OCI-LY7 (cell line): Measurements from ENCODE around the gene ARHGEF38. TPM values are rescaled to one million over a fixed set of nuclear protein-coding genes. Genes with fewer than 3 reads are reported as not detected.

Source experiments
- BruUV-seq: library from RNA; stranded (reverse); fragments of 400-500 nt; replicated peaks from 2 replicates; lab custom pipeline; 2021; lab: Mats Ljungman, UMichigan
- CTCF ChIA-PET: fragments of 300-600 bp; sonication (Branson Sonifier 250); formaldehyde crosslinking; loops from one replicate; lab custom pipeline; 2022; ENCODE audit warnings: antibody characterized with exemption; ENCODE audit not compliant: unreplicated experiment; lab: Charles Lee
- POLR2A ChIA-PET: fragments of 300-600 bp; sonication (Branson Sonifier 250); formaldehyde crosslinking; loops from one replicate; lab custom pipeline; 2022; ENCODE audit warnings: antibody characterized with exemption; lab: Charles Lee
- DNase-seq: peaks from one replicate; pipeline ENCODE4 v3.0.0-alpha.2; 2015; ENCODE audit warnings: low spot score
- H2AFZ ChIP-seq: fragments of 200-600 bp; sonication (generic), shearing (Covaris generic); 2 replicates; pipeline ENCODE4 v1.6.1; 2014; ENCODE audit warnings: mild to moderate bottlenecking, antibody characterized with exemption, low read length, moderate library complexity
- H3K27ac ChIP-seq: fragments of 200-600 bp; sonication (generic); 2 replicates; pipeline ENCODE4 v1.5.1; 2014; ENCODE audit warnings: mixed run types, low read depth, mild to moderate bottlenecking, moderate library complexity, low read length, inconsistent platforms; ENCODE audit not compliant: poor library complexity, severe bottlenecking
- H3K36me3 ChIP-seq: fragments of 200-600 bp; sonication (generic); 2 replicates; pipeline ENCODE4 v1.6.1; 2014; ENCODE audit warnings: mild to moderate bottlenecking, antibody characterized with exemption, low read length, moderate library complexity, mixed read lengths; ENCODE audit not compliant: insufficient read depth
- H3K4me1 ChIP-seq: fragments of 200-600 bp; sonication (generic); 2 replicates; pipeline ENCODE4 v1.5.1; 2014; ENCODE audit warnings: mild to moderate bottlenecking, low read length; ENCODE audit not compliant: insufficient read depth, poor library complexity, severe bottlenecking
- H3K4me2 ChIP-seq: fragments of 200-600 bp; sonication (generic); 2 replicates; pipeline ENCODE4 v1.6.1; 2014; ENCODE audit warnings: mild to moderate bottlenecking, low read length
- H3K4me3 ChIP-seq: fragments of 200-600 bp; sonication (generic); 2 replicates; pipeline ENCODE4 v1.5.1; 2014; ENCODE audit warnings: mild to moderate bottlenecking, low read depth, low read length; ENCODE audit not compliant: poor library complexity, severe bottlenecking
- H3K79me2 ChIP-seq: fragments of 200-600 bp; sonication (generic); 2 replicates; pipeline ENCODE4 v1.6.1; 2016; ENCODE audit warnings: low read depth, mild to moderate bottlenecking, low read length, moderate library complexity, mixed read lengths; ENCODE audit not compliant: insufficient read depth
- H3K9me2 ChIP-seq: fragments of 200-600 bp; sonication (generic); 2 replicates; pipeline ENCODE4 v1.6.1; 2016; ENCODE audit warnings: mild to moderate bottlenecking, low read length, mixed read lengths; ENCODE audit not compliant: insufficient read depth
- H3K9me3 ChIP-seq: fragments of 200-600 bp; sonication (generic); 2 replicates; pipeline ENCODE4 v1.6.1; 2014; ENCODE audit warnings: mild to moderate bottlenecking, mixed run types, low read length, mixed read lengths
- H4K20me1 ChIP-seq: fragments of 200-600 bp; sonication (generic); 2 replicates; pipeline ENCODE4 v1.6.1; 2014; ENCODE audit warnings: mild to moderate bottlenecking, antibody characterized with exemption, low read length, moderate library complexity, mixed read lengths; ENCODE audit not compliant: insufficient read depth
- CTCF ChIP-seq: fragments of 200-600 bp; sonication (generic); conservative IDR thresholded peaks from 2 replicates; pipeline ENCODE4 v1.5.1; 2014; ENCODE audit warnings: mild to moderate bottlenecking, antibody characterized with exemption, low read length, moderate library complexity, mixed read lengths
- EZH2phosphoT487 ChIP-seq: fragments of 200-600 bp; sonication (generic); IDR thresholded peaks from 2 replicates; pipeline ENCODE4 v1.6.1; 2018; ENCODE audit warnings: low read depth, borderline replicate concordance, mild to moderate bottlenecking, mixed run types, antibody characterized with exemption, low read length, moderate library complexity, mixed read lengths
- intact Hi-C: fragments of 100-400 bp; cut with micrococcal nuclease; formaldehyde crosslinking; loops from one replicate; pipeline ENCODE4 v1.10.0; 2022; ENCODE audit not compliant: unreplicated experiment
- total RNA-seq, 2 experiments: library from RNA; depleted of rRNA in 1 of 2; stranded (reverse); fragments of >200 nt in 1 of 2; shearing (Covaris generic) in 1 of 2; gene quantifications; 2 replicates each; pipeline ENCODE4 v1.2.3, GENCODE V29; 2014 to 2022

ARHGEF38 gene
- total RNA-seq, 2 experiments from 2014 or later: not detected

- DNase-seq: no peak
- BruUV-seq: no TSS peak
- Histone ChIP-seq H3K9me2 (no peaks in the 10 kb centered on the region), H3K36me3 (no peaks in the 10 kb centered on the region), H4K20me1 (no peaks in the 10 kb centered on the region), H3K27ac (no peak overlapping the region), H3K4me3 (no peak overlapping the region), H3K79me2 (no peaks in the 10 kb centered on the region), H3K4me2 (no peak overlapping the region), H2AFZ (no peak overlapping the region), H3K9me3 (no peaks in the 10 kb centered on the region), H3K4me1 (no peaks in the 10 kb centered on the region)
- TF ChIP-seq EZH2phosphoT487: no peak
- no peak for TF ChIP-seq CTCF
- CTCF ChIA-PET: no interaction called here
- POLR2A ChIA-PET: no interaction called here
- intact Hi-C loops: no loop called here
These were observed 3.8 kb downstream of the ARHGEF38 start for GRCh38 chr4:105556206-105556605.

DNA sequence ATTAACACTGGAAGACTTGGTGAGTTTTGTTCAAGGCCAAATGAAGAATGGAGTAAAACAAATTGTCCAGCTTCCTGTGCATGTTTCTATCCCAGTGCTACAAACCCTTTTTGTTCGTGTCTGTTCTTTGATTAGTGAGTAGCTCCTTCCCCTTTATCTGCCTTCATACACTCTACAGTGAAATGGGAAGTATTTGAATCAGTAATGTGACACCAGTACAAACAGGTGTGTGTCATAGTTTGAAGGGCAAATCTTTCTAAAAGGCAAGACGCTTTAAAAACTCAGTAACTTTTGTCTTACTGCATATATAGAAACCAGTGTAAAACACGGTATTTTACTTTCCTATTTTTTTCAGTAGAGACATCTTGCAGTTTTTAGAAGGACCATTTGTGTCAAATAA lies 5.9 kb downstream of the ARHGEF38 start:
- H3K4me3 ChIP-seq: no peak overlapping the region
- H3K4me2 ChIP-seq: no peak overlapping the region
- no peak for DNase-seq
- intact Hi-C loops: no loop called here
- H3K4me1 ChIP-seq: no peaks in the 10 kb centered on the region
- CTCF ChIA-PET: no interaction called here
- POLR2A ChIA-PET: no interaction called here
- H3K9me2 ChIP-seq: no peaks in the 10 kb centered on the region
- H3K36me3 ChIP-seq: no peaks in the 10 kb centered on the region
- H2AFZ ChIP-seq: no peak overlapping the region
- H3K79me2 ChIP-seq: no peaks in the 10 kb centered on the region
- no TSS peak for BruUV-seq
- H3K27ac ChIP-seq: no peak overlapping the region
- TF ChIP-seq EZH2phosphoT487 (no peak), CTCF (no peak)
- H3K9me3 ChIP-seq: no peaks in the 10 kb centered on the region
- no peaks in the 10 kb centered on the region for H4K20me1 ChIP-seq

DNA sequence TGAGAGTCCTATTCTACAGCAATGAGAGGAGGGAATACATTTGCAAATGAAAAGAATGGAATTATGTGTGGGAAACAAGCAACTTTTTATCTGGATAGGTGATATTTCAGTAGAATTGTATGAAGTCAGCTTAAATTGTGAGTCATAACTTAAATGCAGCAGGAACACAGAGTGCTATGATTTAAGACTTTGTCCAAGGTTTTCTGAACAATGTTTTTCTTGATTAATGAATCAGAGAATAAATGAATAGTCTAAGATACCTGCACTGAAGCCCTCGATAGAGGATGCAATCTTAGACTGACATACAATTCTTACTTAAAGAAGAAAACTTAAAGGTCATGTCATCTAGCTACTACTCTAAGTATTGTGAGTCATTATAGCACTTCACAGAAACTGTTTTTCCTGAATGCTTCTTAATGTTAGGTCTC lies 8.0 kb downstream of the ARHGEF38 start:
- no TSS peak for BruUV-seq
- Histone ChIP-seq H3K9me3 (no peaks in the 10 kb centered on the region), H2AFZ (no peak overlapping the region), H3K9me2 (no peaks in the 10 kb centered on the region), H3K79me2 (no peaks in the 10 kb centered on the region), H4K20me1 (no peaks in the 10 kb centered on the region), H3K4me2 (no peak overlapping the region), H3K4me3 (no peak overlapping the region), H3K4me1 (no peaks in the 10 kb centered on the region), H3K36me3 (no peaks in the 10 kb centered on the region), H3K27ac (no peak overlapping the region)
- intact Hi-C loops: no loop called here
- no peak for DNase-seq
- TF ChIP-seq CTCF (no peak), EZH2phosphoT487 (no peak)
- ChIA-PET CTCF (no interaction called here), POLR2A (interaction anchor here (1.0 kb wide), 1 partner anchor 28 kb away, joined by 4 read pairs; no protein-coding TSS in a partner anchor)
